Stimulated activated CD4-positive, alpha-beta T cell treated with anti-CD3 and anti-CD28 coated beads, Interleukin-12 subunit alpha, Interleukin-12 subunit beta, amount 100 ng/mL, for 24 hours (primary cell): Measurements from ENCODE around the gene PPIP5K1.
"Not testable (repeated sequence)": the region's sequence is repeated elsewhere in the genome, so short reads cannot be mapped to it uniquely, and the experiment has no call there.

Source experiments
- DNase-seq, 2 experiments: peaks; one replicate each; pipeline ENCODE4 v3.0.0-alpha.2; 2020; ENCODE audit warnings: low read depth in 2 of 2

Gene PPIP5K1

GRCh38 chr15:43545426-43545825 is 44.6 kb downstream of the PPIP5K1 start:
- DNase-seq, result no peak

GRCh38 chr15:43544266-43544665 is 45.7 kb downstream of the PPIP5K1 start:
- no peak for DNase-seq

- no peak for DNase-seq
Measured at GRCh38 chr15:43541785-43542184, 48.2 kb downstream of the PPIP5K1 start.

- DNase-seq, result no peak
Measured at GRCh38 chr15:43538091-43538490, 51.9 kb downstream of the PPIP5K1 start.

- DNase-seq, result no peak
Measured at GRCh38 chr15:43534897-43535296, 55.1 kb downstream of the PPIP5K1 start.

- not testable (repeated sequence) for DNase-seq
Measured at GRCh38 chr15:43532826-43533225, 57.2 kb downstream of the PPIP5K1 start.

- no peak for DNase-seq
Measured at GRCh38 chr15:43531018-43531670, 58.9 kb downstream of the PPIP5K1 start.

GRCh38 chr15:43529587-43530345 is 60.2 kb downstream of the PPIP5K1 start:
- DNase-seq, result no peak

GRCh38 chr15:43529141-43529540 is 60.9 kb downstream of the PPIP5K1 start:
- DNase-seq, result no peak

- no peak for DNase-seq
Measured at GRCh38 chr15:43528542-43529007, 61.4 kb downstream of the PPIP5K1 start.

- DNase-seq, result no peak
Measured at GRCh38 chr15:43527802-43528541, 62.0 kb downstream of the PPIP5K1 start.

GRCh38 chr15:43527016-43527801 is 62.8 kb downstream of the PPIP5K1 start:
- DNase-seq, result no peak

GRCh38 chr15:43526261-43526930 is 63.6 kb downstream of the PPIP5K1 start:
- DNase-seq, result no peak

GRCh38 chr15:43525131-43525530 is 64.9 kb downstream of the PPIP5K1 start:
- DNase-seq, result no peak

- no peak for DNase-seq
Measured at GRCh38 chr15:43524254-43524845, 65.7 kb downstream of the PPIP5K1 start.

- DNase-seq, result no peak
Measured at GRCh38 chr15:43523646-43524045, 66.4 kb downstream of the PPIP5K1 start.

GRCh38 chr15:43522247-43522646 is 67.8 kb downstream of the PPIP5K1 start:
- no peak for DNase-seq

GRCh38 chr15:43521419-43521818 is 68.6 kb downstream of the PPIP5K1 start:
- no peak for DNase-seq

- DNase-seq, result no peak
Measured at GRCh38 chr15:43520138-43520537, 69.9 kb downstream of the PPIP5K1 start.

- no peak for DNase-seq
Measured at GRCh38 chr15:43519196-43519595, 70.8 kb downstream of the PPIP5K1 start.
